ENCODE data around the gene ZNF784.

DNA sequence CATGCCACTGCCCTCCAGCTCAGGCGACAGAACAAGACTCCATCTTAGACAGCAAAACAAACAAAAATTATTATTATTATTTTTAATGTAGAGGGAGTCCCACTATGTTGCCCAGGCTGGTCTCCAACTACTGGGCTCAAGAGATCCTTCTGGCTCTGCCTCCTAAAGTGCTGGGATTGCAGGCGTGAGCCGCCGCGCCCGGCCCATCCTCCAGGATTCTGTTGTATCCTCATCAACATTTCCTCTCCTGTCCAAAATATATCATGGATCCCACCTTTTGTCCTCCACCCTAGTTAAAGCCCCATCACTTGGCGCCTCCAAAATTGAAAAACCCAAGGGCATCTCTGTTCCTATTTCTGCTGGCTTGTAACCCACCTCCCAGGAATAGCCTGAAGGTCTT is 1.2 kb downstream of the ZNF784 start:
- TF ChIP-seq, protein P1, sequence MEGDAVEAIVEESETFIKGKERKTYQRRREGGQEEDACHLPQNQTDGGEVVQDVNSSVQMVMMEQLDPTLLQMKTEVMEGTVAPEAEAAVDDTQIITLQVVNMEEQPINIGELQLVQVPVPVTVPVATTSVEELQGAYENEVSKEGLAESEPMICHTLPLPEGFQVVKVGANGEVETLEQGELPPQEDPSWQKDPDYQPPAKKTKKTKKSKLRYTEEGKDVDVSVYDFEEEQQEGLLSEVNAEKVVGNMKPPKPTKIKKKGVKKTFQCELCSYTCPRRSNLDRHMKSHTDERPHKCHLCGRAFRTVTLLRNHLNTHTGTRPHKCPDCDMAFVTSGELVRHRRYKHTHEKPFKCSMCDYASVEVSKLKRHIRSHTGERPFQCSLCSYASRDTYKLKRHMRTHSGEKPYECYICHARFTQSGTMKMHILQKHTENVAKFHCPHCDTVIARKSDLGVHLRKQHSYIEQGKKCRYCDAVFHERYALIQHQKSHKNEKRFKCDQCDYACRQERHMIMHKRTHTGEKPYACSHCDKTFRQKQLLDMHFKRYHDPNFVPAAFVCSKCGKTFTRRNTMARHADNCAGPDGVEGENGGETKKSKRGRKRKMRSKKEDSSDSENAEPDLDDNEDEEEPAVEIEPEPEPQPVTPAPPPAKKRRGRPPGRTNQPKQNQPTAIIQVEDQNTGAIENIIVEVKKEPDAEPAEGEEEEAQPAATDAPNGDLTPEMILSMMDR (IDR thresholded peaks at IDR 0.05), result no peak
- TF ChIP-seq POLR2AphosphoS5 (IDR thresholded peaks at IDR 0.05), result no peak
